Inferior parietal cortex (tissue), 1 donor: ENCODE measurements around the gene IFIT5.
"Not testable (repeated sequence)": the region's sequence is repeated elsewhere in the genome, so short reads cannot be mapped to it uniquely, and the experiment has no call there.

Source experiments
- DNase-seq: peaks from one replicate; pipeline ENCODE4 v3.0.0-alpha.2; 2016; ENCODE audit errors: extremely low spot score

The IFIT5 gene

DNA sequence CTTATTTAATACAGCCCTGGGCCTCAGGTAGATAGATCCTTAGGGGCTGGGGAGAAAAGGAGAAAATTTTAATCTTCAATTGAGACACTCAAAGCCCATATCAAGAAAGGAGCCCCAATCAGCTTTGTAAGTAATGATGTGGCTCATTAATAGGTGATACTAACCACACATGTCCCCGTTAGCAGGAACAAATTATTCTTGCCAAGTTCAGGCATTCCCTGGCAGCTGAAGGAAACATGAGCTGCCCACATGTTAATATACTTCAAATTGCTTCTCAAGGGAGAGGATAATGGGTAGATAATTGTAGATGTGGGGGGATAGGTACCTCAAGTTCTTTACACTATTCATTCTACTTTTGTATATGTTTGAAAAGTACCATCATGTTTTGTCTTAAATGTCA lies 14.5 kb downstream of the IFIT5 start:
- no peak for DNase-seq

DNA sequence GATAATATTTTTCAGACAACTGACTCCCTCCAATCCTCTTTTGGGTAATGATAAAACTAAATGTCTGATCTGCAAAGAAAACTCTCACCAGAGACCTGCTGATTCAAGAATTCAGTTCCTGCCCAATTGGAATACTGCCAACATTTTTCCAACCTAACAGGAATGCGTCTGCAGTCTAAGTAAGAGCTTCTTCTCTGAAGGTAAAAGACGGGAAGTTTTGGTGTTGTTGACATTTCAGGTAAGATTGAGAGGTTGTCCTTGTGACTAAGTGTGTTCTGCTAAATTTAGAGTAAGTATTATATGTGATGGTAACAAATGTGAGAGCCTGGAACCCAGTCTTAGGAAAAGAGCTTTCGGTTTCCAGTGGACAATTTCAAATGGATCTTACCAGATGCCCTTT lies 17.6 kb downstream of the IFIT5 start:
- no peak for DNase-seq

DNA sequence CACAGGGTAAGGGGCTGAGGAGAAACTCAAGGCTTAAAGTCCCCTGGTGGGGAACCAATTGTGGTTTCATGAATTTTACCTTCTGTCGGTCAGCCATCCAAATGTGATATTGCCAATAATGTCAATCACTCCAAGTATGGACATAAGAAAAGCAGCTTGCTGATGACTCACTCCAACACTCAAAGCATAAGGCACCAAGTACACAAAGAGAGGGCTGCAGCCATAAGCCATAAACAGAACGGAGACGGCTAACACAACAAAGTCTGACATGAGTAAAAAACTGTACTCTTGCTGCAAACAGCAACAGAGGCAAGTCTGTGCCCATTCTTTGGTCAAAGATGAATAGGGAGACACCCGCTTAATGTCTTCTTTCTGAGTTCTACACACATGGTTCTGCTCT lies 24.2 kb downstream of the IFIT5 start:
- no peak for DNase-seq

DNA sequence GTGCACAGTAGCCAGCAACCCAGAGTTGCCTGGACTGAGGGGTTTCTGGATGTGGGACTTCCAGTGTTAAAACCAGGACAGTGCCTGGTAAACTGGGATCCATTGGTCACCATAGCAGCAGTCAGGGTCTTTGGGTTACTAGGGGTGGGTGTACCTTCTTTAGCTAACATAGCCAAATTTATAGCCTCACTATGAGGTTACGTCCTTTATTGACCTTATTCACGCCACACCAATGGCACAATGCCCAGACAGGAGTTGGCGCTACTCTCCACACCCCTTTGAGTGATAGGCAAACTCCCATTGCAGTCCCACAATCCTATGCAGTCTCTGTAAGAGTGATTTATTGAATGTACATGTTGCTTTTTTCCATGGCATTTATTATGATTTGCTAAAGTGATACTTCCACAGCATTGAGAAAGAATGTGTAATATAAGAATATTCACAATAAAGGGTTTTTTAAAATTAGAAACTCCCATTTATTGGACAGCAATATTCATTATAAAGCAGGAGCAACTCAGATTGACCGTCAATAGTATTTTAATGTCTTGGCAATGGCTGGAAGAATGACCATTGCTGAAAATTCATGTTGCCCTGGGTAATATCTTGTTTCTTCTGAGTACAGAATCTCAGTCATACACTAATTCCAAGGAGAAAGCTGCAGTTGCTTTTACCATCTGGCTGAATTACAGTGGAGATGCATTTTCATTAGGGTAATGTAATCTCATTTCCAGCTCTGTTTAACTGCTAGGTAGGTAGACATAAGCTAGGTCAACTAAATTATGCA lies 26.1 kb downstream of the IFIT5 start:
- DNase-seq, result no peak

DNA sequence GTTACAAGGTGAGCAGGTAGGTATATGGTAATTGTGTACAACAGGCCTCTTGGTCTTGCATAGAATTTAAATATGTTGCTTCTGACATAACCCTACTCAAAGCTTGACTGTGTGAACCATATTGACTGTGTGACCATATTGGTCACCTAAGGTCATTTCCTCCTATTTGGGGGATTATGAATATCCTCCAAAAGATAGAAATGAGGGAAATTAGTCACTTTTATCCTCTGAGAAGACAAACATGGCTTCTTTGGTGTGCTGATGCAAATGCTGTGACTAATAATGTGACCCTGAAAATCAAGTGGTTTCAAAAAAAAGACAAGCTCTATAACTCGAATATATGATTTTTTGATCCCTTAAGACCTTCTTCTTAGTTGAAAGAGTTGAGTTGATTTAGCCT lies 27.9 kb downstream of the IFIT5 start:
- no peak for DNase-seq

DNA sequence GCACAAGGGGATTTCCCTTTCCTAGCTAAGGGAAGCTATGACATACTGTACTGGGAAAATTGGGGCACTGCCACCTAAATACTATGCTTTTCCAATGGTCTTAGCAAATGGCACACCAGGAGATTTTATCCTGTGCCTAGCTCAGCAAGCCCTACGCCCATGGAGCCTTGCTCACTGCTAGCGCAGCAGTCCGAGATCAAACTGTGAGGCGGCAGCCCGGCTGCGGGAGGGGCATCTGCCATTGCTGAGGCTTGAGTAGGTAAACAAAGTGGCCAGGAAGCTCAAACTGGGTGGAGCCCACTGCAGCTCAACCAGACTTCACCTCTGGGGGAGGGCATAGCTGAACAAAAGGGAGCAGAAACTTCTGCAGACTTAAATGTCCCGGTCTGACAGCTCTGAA lies 30.5 kb downstream of the IFIT5 start:
- not testable (repeated sequence) for DNase-seq

DNA sequence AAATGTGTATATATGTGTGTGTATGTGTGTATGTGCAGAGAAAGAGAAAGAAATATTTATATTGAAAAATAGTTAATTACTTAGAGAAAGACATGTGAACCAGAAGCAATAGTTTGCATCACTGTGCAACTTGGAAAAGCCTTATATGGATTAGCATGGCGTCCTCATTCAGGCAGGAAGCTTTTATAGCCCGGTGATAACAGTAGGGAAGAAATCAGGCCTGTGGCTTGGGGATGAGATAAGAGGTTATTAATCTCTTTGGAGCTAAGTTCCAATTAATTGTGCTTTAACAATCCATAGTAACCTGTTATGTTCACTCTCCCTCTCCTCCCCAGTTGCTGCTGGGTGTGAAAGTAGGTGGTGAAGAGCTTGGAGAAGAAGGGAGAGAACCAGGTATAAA lies 36.5 kb downstream of the IFIT5 start:
- DNase-seq, result no peak

DNA sequence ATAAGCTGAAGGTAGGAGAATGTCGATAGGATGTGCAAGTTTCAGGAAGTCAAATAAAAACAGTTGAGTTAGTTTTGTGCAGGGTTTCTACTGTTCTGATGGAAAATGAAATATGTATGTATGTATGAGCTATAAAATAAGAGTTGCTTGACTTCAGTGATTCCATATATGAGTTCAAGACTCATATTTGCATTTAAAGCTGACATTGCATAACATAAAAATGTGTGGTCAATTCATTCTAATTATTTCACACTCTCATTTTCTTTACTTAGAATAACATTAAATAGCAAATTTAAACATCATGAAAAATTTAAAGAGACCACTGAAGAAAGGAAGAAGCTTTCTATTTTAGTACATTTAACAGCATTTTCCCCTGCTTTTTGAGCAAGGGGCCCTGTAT lies 37.8 kb downstream of the IFIT5 start:
- DNase-seq, result no peak

DNA sequence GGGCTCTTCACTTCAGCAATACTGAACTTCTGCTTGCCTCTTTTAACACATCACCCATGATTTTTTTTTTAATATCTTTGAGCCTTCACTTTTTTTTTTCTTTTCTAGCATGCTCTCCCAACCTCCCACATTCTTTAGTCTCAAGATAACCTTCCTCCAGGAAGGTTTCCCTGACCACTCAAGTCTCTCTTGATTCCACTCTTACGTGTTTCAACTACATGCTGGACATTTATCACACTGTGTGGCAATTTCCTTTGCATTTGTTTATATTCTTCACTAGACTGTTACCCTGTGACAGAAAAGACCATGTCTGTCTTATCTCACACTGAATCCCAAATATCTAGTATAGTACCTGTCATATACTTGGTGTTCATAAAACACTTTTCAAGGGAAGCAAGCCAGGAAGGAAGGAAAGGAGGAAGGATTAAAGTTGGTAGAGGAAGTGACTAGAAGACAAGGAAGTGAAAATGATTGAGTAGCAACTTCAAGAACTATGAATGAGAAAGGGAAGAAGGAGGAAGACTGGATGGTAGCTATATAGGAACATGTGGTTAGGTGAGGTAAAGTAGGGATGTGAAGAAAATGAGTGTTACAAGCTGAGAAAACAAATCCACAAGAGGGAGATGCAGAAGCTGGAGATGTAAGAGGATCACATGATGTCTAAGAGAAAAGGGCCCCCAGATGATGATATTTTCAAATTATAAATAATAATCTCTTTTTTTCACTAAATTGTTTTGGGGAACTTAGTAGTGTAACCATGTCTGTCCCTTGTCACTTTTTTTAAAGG lies 40.4 kb downstream of the IFIT5 start:
- no peak for DNase-seq

DNA sequence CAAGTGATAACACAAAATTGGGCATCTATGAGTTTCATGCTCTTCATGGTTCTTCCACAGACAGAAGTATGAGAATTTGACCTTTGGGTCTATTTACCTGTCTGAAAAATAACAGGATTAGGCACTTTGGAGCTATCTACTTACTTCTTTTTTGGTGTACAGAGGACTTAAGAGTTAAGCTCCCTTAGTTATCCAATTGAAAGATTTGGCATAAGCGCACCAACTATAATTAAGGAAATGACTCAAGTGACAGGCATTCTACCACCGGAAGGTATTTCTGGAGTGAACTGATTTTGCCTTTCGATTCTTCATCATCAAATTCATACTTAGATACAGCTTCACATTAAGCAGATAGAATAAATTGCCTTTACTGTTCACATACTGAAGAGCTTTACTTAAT lies 43.9 kb downstream of the IFIT5 start:
- no peak for DNase-seq

DNA sequence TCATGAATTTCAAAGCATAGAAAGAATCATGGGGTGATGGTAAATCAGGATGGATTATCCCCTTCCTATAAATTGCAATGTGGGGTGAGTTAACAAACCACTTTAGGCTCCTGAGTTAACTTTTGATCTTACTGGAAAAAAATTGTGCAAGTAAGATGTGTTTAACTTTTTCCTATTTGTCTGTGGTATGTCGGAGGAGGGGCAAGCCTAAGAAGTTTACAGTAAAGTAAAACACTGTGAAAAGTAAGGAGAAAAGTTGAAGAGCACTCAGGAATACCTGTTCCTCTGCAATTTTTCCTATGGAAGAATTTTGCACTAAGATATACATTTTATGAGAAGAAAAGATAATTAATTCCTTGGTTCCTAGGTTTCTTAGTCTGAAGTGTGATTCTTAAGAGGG lies 44.4 kb downstream of the IFIT5 start:
- DNase-seq, result no peak

DNA sequence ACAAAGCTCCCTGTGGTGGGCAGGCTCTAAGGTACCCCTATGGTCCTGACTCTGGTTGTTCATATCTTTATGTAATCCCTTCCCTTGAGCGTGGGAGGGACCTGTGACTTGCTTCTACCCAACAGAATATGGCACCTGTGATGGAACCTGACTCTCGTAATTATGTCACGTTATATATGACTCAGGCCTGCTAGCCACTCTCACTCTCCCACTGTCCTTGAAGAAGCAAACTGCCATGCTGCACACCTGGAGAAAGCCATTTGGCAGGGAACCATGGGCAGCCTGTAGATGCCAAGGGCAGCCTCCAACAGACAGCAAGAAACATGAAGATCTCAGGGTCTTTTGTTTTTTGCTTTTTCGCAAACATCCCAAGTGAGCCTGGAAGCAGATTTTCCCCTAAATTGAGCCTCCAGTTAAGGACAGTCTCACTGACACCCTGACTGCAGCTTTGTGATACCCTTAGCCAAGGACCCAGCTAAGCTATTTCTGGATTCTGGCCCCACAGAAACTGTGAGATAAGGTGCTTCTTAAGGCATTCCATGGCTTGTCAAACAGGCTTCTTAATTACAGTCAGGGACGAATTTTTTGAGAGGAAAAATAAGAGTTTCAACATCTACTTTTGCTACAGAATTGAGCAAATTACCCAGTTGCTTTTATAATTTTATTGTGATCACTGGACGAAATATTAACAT lies 49.6 kb downstream of the IFIT5 start:
- DNase-seq, result no peak

DNA sequence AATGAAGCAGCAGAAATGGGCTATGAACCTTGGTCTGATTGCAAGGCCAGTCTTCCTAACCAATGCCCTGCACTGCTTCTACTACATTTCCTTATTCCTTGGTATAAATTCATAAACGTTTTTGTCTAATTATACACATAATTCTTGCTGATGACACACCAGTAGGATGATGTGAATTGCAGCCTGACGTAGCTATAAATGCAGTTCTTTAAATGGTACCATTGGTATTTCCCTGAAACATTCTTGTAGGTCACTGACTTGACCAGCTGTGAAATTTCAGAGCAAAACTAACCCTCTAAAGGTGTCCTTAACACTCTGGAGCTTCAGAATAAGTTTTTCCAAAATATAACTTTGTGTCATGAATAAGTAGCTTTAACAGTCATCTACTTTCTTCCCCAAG lies 50.8 kb downstream of the IFIT5 start:
- no peak for DNase-seq

DNA sequence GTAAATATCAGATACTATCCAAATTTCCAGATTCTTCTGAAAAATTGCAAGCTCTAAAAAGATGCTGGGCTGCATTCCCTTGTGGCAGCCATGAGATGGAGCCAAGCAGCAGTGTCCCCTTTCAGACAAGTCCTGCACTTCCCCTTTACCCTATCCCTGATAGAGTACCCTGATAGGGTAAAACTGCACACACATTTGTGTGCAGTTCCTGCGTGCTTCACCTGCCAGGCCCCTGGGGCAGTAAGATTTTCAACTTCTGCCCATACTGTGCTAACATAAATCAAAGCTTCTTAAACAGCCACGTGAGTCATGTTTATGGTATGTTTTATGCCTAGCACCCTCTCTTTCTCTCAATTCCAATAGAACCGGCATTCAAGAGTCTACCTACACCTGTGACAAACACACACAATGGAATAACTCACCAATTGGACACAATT lies 52.2 kb downstream of the IFIT5 start:
- no peak for DNase-seq

DNA sequence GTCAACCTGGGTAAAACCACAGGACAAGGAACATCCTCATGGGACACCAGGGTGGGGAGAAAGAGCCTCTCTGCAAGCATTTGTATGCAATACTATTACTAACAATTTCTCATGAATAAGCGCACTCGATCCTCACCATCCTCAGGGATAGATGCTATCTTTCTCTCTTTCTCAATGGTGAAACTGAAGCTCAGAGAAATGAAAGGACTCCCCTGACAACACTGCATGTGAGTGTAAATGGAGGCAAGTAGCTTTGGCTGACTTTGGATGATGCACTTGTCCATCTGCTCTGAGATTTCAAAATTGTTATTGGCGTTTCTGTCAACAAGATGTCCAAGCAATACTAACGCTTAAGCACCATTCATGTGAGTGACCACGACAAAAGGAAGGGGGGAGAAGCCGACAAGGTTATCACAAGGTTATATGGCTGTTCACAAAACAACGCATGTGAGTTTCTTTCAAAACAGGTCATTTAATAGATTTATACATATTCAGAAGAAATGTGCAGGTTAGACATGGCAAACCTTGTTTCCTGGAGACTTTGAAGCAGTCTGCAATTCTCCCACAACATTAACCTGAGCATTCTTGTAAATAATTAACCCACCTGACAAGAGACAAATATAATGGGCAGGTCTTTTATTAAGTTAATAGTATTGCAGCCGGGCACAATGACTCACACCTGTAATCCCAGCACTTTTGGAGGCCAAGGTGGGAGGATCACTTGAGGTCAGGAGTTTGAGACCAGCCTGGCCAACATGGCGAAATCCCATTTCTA lies 54.0 kb downstream of the IFIT5 start:
- DNase-seq, result no peak

DNA sequence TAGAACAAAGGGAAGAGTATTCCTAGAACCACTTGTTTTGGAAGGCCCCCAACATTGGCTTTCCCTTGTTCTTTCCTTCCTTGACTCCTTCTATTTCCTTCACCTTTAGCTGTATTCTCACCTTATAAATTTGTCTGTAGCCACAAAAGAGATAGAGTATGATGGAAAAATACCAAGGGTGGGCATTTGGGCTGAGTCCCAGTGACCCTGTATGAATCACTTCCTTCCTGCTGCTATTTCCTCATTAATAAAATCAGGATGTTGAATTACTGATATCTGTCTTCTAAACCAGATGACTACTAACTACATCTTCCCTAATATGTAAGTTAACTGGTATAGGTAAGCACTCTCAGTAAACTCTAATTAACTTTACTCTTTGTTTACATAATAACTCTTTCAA lies 55.1 kb downstream of the IFIT5 start:
- DNase-seq, result no peak
